K562 (cell line): Measurements from ENCODE around the gene LONRF2. TPM values are rescaled to one million over a fixed set of nuclear protein-coding genes. Genes with fewer than 3 reads are reported as not detected.

Experiments
- ARID2 ChIP-seq: fragments of 450-650 bp; IDR thresholded peaks from 2 replicates; pipeline ENCODE4 v1.6.1; 2017; ENCODE audit warnings: antibody characterized with exemption, mild to moderate bottlenecking
- BACH1 ChIP-seq: fragments of 200-800 bp; sonication (Bioruptor generic); IDR thresholded peaks from 2 replicates; pipeline ENCODE4 v1.6.1; 2016; ENCODE audit warnings: missing genetic modification characterization, missing compliant biosample characterization
- MAFK ChIP-seq: IDR thresholded peaks from 2 replicates; pipeline ENCODE4 v1.6.1; 2011; ENCODE audit warnings: low read length, improper control_type of control experiment
- MYNN ChIP-seq, 2 experiments: sonication (generic); formaldehyde crosslinking in 1 of 2; IDR thresholded peaks; 2 replicates each; pipeline versions ENCODE4 v1.5.0 to v1.6.1; 2016 to 2020; ENCODE audit warnings: antibody characterized with exemption in 1 of 2, missing genetic modification reagents in 1 of 2
- PRMT5 ChIP-seq: sonication (generic); formaldehyde crosslinking; IDR thresholded peaks from 2 replicates; pipeline ENCODE4 v1.5.0; 2020; ENCODE audit warnings: missing genetic modification reagents
- SREBF1 ChIP-seq: fragments of 150-350 bp; IDR thresholded peaks from 2 replicates; pipeline ENCODE4 v1.6.1; 2014; ENCODE audit warnings: antibody characterized with exemption, low read depth, low read length, borderline replicate concordance
- ZNF134 ChIP-seq: fragments of 250-450 bp; sonication (Bioruptor Pico); conservative IDR thresholded peaks from 2 replicates; pipeline ENCODE4 v1.4.0; 2020
- polyA plus RNA-seq, 8 experiments: library from polyadenylated mRNA; depleted of rRNA in 4 of 8; stranded (reverse) in 5 of 8; unstranded in 3 of 8; fragments of >200 nt; fragmentation: Nextera tagmentation in 2 of 8; fragmentation: Illumina TruSeq in 1 of 8; extraction: Ambion mirVana in 2 of 8; extraction: Trizol in 1 of 8; gene quantifications; 2 replicates each; pipeline versions ENCODE4 v1.2.1 to v1.2.3, GENCODE V29; 2011 to 2014; ENCODE audit warnings: inconsistent platforms in 1 of 8, missing spikeins in 1 of 8
- total RNA-seq, 7 experiments: library from RNA; depleted of rRNA in 6 of 7; stranded (reverse); fragments of >200 nt in 6 of 7; fragmentation: Illumina TruSeq in 2 of 7; extraction: Trizol in 2 of 7; gene quantifications; 2 replicates each; pipeline versions ENCODE4 v1.2.1 to v1.2.3, GENCODE V29; 2011 to 2021; ENCODE audit warnings: low replicate concordance in 1 of 7
- TF ChIP-seq, protein P1 (sequence below): fragments of 200-800 bp; sonication (Bioruptor generic); IDR thresholded peaks from 2 replicates; pipeline ENCODE4 v1.6.1; 2016; ENCODE audit warnings: missing genetic modification characterization, missing compliant biosample characterization

LONRF2 gene
- total and polyA plus RNA-seq, 9 of the 15 experiments (the other 6 are each of a cell fraction or from before 2014, with no cell fraction given) = 0.35 to 5.0 (median 2.7) TPM

- TF ChIP-seq, protein P1, sequence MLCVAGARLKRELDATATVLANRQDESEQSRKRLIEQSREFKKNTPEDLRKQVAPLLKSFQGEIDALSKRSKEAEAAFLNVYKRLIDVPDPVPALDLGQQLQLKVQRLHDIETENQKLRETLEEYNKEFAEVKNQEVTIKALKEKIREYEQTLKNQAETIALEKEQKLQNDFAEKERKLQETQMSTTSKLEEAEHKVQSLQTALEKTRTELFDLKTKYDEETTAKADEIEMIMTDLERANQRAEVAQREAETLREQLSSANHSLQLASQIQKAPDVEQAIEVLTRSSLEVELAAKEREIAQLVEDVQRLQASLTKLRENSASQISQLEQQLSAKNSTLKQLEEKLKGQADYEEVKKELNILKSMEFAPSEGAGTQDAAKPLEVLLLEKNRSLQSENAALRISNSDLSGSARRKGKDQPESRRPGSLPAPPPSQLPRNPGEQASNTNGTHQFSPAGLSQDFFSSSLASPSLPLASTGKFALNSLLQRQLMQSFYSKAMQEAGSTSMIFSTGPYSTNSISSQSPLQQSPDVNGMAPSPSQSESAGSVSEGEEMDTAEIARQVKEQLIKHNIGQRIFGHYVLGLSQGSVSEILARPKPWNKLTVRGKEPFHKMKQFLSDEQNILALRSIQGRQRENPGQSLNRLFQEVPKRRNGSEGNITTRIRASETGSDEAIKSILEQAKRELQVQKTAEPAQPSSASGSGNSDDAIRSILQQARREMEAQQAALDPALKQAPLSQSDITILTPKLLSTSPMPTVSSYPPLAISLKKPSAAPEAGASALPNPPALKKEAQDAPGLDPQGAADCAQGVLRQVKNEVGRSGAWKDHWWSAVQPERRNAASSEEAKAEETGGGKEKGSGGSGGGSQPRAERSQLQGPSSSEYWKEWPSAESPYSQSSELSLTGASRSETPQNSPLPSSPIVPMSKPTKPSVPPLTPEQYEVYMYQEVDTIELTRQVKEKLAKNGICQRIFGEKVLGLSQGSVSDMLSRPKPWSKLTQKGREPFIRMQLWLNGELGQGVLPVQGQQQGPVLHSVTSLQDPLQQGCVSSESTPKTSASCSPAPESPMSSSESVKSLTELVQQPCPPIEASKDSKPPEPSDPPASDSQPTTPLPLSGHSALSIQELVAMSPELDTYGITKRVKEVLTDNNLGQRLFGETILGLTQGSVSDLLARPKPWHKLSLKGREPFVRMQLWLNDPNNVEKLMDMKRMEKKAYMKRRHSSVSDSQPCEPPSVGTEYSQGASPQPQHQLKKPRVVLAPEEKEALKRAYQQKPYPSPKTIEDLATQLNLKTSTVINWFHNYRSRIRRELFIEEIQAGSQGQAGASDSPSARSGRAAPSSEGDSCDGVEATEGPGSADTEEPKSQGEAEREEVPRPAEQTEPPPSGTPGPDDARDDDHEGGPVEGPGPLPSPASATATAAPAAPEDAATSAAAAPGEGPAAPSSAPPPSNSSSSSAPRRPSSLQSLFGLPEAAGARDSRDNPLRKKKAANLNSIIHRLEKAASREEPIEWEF = no peak
- TF ChIP-seq ZNF134 (CRISPR knock-in tag) (no peak), ARID2 (no peak), SREBF1 (no peak), MAFK (no peak), PRMT5 (CRISPR knock-in tag) (no peak), BACH1 (tag) (no peak), MYNN (IDR thresholded peaks at IDR 0.05) (no peak), MYNN (CRISPR knock-in tag; IDR thresholded peaks at IDR 0.05) (no peak)
- TF ChIP-seq, all 486 proteins: peak for 0
These were observed 93.9 kb downstream of the LONRF2 start (continued) for GRCh38 chr2:100228415-100228814.
